Right hindlimb (tissue), 1 donor: Measurements from ENCODE around the gene NID2.
A peak's percentile ranks its signal among the peaks of the same experiment; 100 is the strongest.

Experiments
- DNase-seq: peaks from one replicate; pipeline ENCODE4 v3.0.0-alpha.2; 2018

Gene NID2

GRCh38 chr14:52068615-52069306 lies at the start of gene NID2:
TSS of gene NID2 (minus strand) at chr14:52069059. CDS start at chr14:52068994, 65 bp downstream.
- DNase-seq: peak; percentile 95

GRCh38 chr14:52117111-52117832 lies 48.4 kb upstream of the NID2 start:
- no peak for DNase-seq

GRCh38 chr14:52115286-52115685 lies 46.4 kb upstream of the NID2 start:
- DNase-seq: no peak

GRCh38 chr14:52112336-52113018 lies 43.6 kb upstream of the NID2 start:
- no peak for DNase-seq

- DNase-seq: no peak
Measured at GRCh38 chr14:52111583-52111982, 42.7 kb upstream of the NID2 start.

- no peak for DNase-seq
Measured at GRCh38 chr14:52110441-52111086, 41.7 kb upstream of the NID2 start.

- DNase-seq: no peak
Measured at GRCh38 chr14:52108823-52109222, 40.0 kb upstream of the NID2 start.

GRCh38 chr14:52106840-52107239 lies 38.0 kb upstream of the NID2 start:
- peak; percentile 54 for DNase-seq

- DNase-seq: no peak
Measured at GRCh38 chr14:52103416-52103815, 34.6 kb upstream of the NID2 start.

GRCh38 chr14:52095794-52096193 lies 26.9 kb upstream of the NID2 start:
- no peak for DNase-seq

- DNase-seq: no peak
Measured at GRCh38 chr14:52095336-52095735, 26.5 kb upstream of the NID2 start.

GRCh38 chr14:52094546-52095271 lies 25.9 kb upstream of the NID2 start:
- DNase-seq: peak; percentile 73

GRCh38 chr14:52091928-52092327 lies 23.1 kb upstream of the NID2 start:
- DNase-seq: no peak

GRCh38 chr14:52090936-52091335 lies 22.1 kb upstream of the NID2 start:
- no peak for DNase-seq

- DNase-seq: no peak
Measured at GRCh38 chr14:52089218-52089617, 20.4 kb upstream of the NID2 start.

- DNase-seq: no peak
Measured at GRCh38 chr14:52086711-52087110, 17.9 kb upstream of the NID2 start.

- no peak for DNase-seq
Measured at GRCh38 chr14:52082903-52083302, 14.0 kb upstream of the NID2 start.

- DNase-seq: no peak
Measured at GRCh38 chr14:52081964-52082363, 13.1 kb upstream of the NID2 start.

GRCh38 chr14:52080808-52081755 lies 12.2 kb upstream of the NID2 start:
- DNase-seq: no peak

GRCh38 chr14:52080158-52080800 lies 11.4 kb upstream of the NID2 start:
- DNase-seq: no peak
